HEK293 (cell line): ENCODE data around the gene NDRG4.

Source experiments
- CTCF ChIA-PET: fragments of 350-600 bp; formaldehyde crosslinking; extraction: SDS; loops from one replicate; lab custom pipeline; 2021; ENCODE audit warnings: antibody characterized with exemption; lab: Yijun Ruan, JAX
- POLR2A ChIA-PET: fragments of 300-600 bp; formaldehyde crosslinking; extraction: SDS; loops from one replicate; lab custom pipeline; 2020; ENCODE audit warnings: antibody characterized with exemption, inconsistent platforms; lab: Yijun Ruan, JAX
- H3K27ac ChIP-seq: fragments of 200-500 bp; sonication (Bioruptor generic); 2 replicates; pipeline ENCODE4 v1.5.1; 2014; ENCODE audit warnings: low read depth, low read length, control low read depth, inconsistent platforms; ENCODE audit errors: extremely low read depth
- H3K36me3 ChIP-seq, 2 experiments: fragments of 200-500 bp in 1 of 2; sonication (Bioruptor generic) in 1 of 2; 1 replicate in 1 of 2; 2 replicates in 1 of 2; pipeline ENCODE4 v1.5.1; 2014 to 2017; ENCODE audit warnings: inconsistent platforms in 2 of 2, low read length in 2 of 2; ENCODE audit not compliant: control insufficient read depth in 2 of 2, insufficient read depth in 1 of 2
- H3K4me1 ChIP-seq: fragments of 200-500 bp; sonication (Bioruptor generic); 2 replicates; pipeline ENCODE4 v1.5.1; 2014; ENCODE audit warnings: mild to moderate bottlenecking, low read length, inconsistent platforms; ENCODE audit not compliant: control insufficient read depth, insufficient read depth
- H3K4me3 ChIP-seq: 2 replicates; pipeline ENCODE4 v1.5.1; 2011; ENCODE audit warnings: low read depth, mild to moderate bottlenecking, control low read depth, low read length, moderate library complexity
- H3K9me3 ChIP-seq: fragments of 200-500 bp; sonication (Bioruptor generic); 2 replicates; pipeline ENCODE4 v1.5.1; 2014; ENCODE audit warnings: low read depth, low read length, inconsistent platforms; ENCODE audit not compliant: control insufficient read depth, insufficient read depth
- CTCF ChIP-seq: fragments of 450-650 bp; formaldehyde crosslinking; IDR thresholded peaks from 2 replicates; pipeline ENCODE4 v1.5.1; 2016; ENCODE audit warnings: missing biosample characterization, missing genetic modification characterization
- KLF8 ChIP-seq: fragments of 450-650 bp; formaldehyde crosslinking; IDR thresholded peaks from 2 replicates; pipeline ENCODE4 v1.5.1; 2016; ENCODE audit warnings: missing biosample characterization, missing genetic modification characterization
- RBAK ChIP-seq: fragments of 450-650 bp; formaldehyde crosslinking; IDR thresholded peaks from 2 replicates; pipeline ENCODE4 v1.5.1; 2016; ENCODE audit warnings: missing biosample characterization, missing genetic modification characterization
- REST ChIP-seq: fragments of 450-650 bp; formaldehyde crosslinking; IDR thresholded peaks from 2 replicates; pipeline ENCODE4 v1.5.1; 2016; ENCODE audit warnings: missing biosample characterization, missing genetic modification characterization
- SCRT2 ChIP-seq: fragments of 450-650 bp; formaldehyde crosslinking; IDR thresholded peaks from 2 replicates; pipeline ENCODE4 v1.5.1; 2016; ENCODE audit warnings: missing biosample characterization, missing genetic modification characterization
- SETDB1 ChIP-seq: IDR thresholded peaks from one replicate; pipeline ENCODE4 v1.6.1; 2017; ENCODE audit warnings: mild to moderate bottlenecking, low read length, moderate library complexity, mixed read lengths; ENCODE audit not compliant: insufficient read length
- SP7 ChIP-seq: fragments of 450-650 bp; formaldehyde crosslinking; IDR thresholded peaks from 2 replicates; pipeline ENCODE4 v1.5.1; 2016; ENCODE audit warnings: missing biosample characterization, missing genetic modification characterization
- ZBTB8A ChIP-seq: fragments of 450-650 bp; formaldehyde crosslinking; IDR thresholded peaks from 2 replicates; pipeline ENCODE4 v1.5.1; 2016; ENCODE audit warnings: missing biosample characterization, missing genetic modification characterization
- ZNF221 ChIP-seq: fragments of 450-650 bp; formaldehyde crosslinking; IDR thresholded peaks from 2 replicates; pipeline ENCODE4 v1.5.1; 2017; ENCODE audit warnings: missing biosample characterization, missing genetic modification characterization, borderline replicate concordance
- ZNF311 ChIP-seq: fragments of 450-650 bp; formaldehyde crosslinking; IDR thresholded peaks from 2 replicates; pipeline ENCODE4 v1.5.1; 2017; ENCODE audit warnings: missing biosample characterization, missing genetic modification characterization, borderline replicate concordance
- ZNF335 ChIP-seq: fragments of 450-650 bp; formaldehyde crosslinking; conservative IDR thresholded peaks from 2 replicates; pipeline ENCODE4 v1.5.1; 2016; ENCODE audit warnings: missing biosample characterization, missing genetic modification characterization
- ZNF354C ChIP-seq: fragments of 450-650 bp; formaldehyde crosslinking; IDR thresholded peaks from 2 replicates; pipeline ENCODE4 v1.5.1; 2016; ENCODE audit warnings: missing biosample characterization, missing genetic modification characterization, low read depth, borderline replicate concordance
- ZNF416 ChIP-seq: fragments of 450-650 bp; formaldehyde crosslinking; IDR thresholded peaks from 2 replicates; pipeline ENCODE4 v1.5.1; 2016; ENCODE audit warnings: missing biosample characterization, missing genetic modification characterization
- ZNF558 ChIP-seq: fragments of 450-650 bp; formaldehyde crosslinking; IDR thresholded peaks from 2 replicates; pipeline ENCODE4 v1.5.1; 2016; ENCODE audit warnings: missing biosample characterization, missing genetic modification characterization
- ZNF626 ChIP-seq: fragments of 450-650 bp; sonication (Bioruptor Pico); formaldehyde crosslinking; IDR thresholded peaks from 2 replicates; pipeline ENCODE4 v1.5.1; 2018; ENCODE audit warnings: missing biosample characterization, missing genetic modification characterization, inconsistent platforms
- ZNF76 ChIP-seq: fragments of 450-650 bp; formaldehyde crosslinking; IDR thresholded peaks from 2 replicates; pipeline ENCODE4; 2016; ENCODE audit warnings: low read depth, missing biosample characterization, missing genetic modification characterization, borderline replicate concordance
- ZSCAN30 ChIP-seq: fragments of 450-650 bp; IDR thresholded peaks from 2 replicates; pipeline ENCODE4 v1.5.1; 2018; ENCODE audit warnings: missing biosample characterization, mild to moderate bottlenecking, missing genetic modification characterization, moderate library complexity
- TF ChIP-seq, protein P1 (sequence below): fragments of 450-650 bp; formaldehyde crosslinking; IDR thresholded peaks from 2 replicates; pipeline ENCODE4 v1.5.1; 2016; ENCODE audit warnings: missing biosample characterization, missing genetic modification characterization

The NDRG4 gene

DNA sequence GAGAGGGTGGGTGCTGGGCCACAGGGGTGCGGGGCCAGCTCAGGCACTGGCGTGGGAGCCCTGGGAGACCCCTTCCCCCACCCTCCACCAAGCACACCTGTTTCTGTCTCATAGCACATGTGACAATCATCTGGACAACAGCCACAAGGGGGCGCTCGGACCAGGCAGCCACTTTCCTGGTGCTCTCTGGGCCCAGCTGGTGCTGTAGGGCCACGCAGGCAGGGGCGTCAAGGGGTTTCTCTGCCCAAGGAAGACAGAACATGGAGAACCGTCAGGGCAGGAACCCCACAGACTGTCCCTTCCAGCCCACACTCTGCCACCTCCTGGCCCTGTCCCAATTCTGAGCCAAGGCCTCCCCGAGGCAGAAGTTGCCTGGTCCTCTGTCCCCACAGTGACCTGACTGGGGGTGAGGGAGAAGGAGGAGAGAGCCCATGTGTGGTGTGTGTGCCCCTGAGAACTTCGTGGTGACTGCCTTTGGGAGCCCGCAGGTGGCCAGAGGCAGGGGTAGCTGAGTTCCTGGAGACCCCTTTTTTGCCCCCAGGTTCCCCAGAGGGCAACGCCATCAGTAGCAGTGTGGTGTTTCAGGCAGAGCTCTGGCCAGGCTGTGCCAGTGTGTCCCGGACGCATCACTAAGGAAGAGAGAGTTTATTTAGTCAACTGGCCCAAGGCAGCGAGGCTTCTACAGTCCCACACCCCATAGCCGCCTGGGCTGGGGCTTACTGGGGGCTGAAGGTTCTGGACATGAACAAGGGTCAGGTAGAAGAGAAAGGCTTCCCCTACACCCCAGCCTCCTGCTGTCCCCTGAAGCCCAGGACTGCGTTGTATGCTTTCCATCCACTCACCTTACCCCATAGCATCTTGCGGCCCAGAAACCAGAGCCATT, 12.2 kb downstream of the NDRG4 start (continued):
- peak; percentile 19; the same call in 1 of the 2 replicates for TF ChIP-seq ZNF335 (tag by site-specific recombination)
- TF ChIP-seq CTCF (tag by site-specific recombination) = peak; percentile 82
- TF ChIP-seq SP7 (tag by site-specific recombination) = 0 out of 2 replicates have a peak, but pooled peaks have one; percentile 16
- TF ChIP-seq SCRT2 = peak; percentile 87

GRCh38 chr16:58513874-58514273, 13.9 kb downstream of the NDRG4 start:
- CTCF ChIA-PET = interaction anchor here (0.6 to 2.6 kb wide), 11 partner anchors 9 to 242 kb away, joined by 3 to 10 read pairs (median 3); no protein-coding TSS in a partner anchor
- no peak overlapping the region for H3K27ac ChIP-seq
- POLR2A ChIA-PET = interaction anchor here (0.7 kb wide), 1 partner anchor 237 kb away, joined by 3 read pairs; no protein-coding TSS in a partner anchor

GRCh38 chr16:58515125-58515870, 15.4 kb downstream of the NDRG4 start, which contains the start of gene SETD6:
Gene SETD6, plus strand, starts transcription at chr16:58515517. Its CDS starts 21 bp downstream, at chr16:58515538.
- H3K4me1 ChIP-seq = peaks cover 4% of the 10 kb centered on the region; the same call in 1 of the 2 replicates
- ChIA-PET CTCF (interaction anchor here (0.6 to 2.6 kb wide), 7 partner anchors 42 to 241 kb away, joined by 3 to 10 read pairs (median 4); no protein-coding TSS in a partner anchor), POLR2A (interaction anchor here (0.6 kb wide), 2 partner anchors 57 to 137 kb away, joined by 3 to 4 read pairs; no protein-coding TSS in a partner anchor)
- H3K27ac ChIP-seq = peak within 1 kb of the TSS; percentile 83
- H3K36me3 ChIP-seq = peaks cover 11 to 42% of the 10 kb centered on the region in 2 experiments
- H3K4me3 ChIP-seq = peak within 1 kb of the TSS; percentile 78
- no peaks in the 10 kb centered on the region for H3K9me3 ChIP-seq
- no peak for TF ChIP-seq ZNF354C (tag by site-specific recombination)
- no peak; the same call in 1 of the 2 replicates for TF ChIP-seq KLF8
- TF ChIP-seq SETDB1 = no peak
- TF ChIP-seq ZNF558 (tag by site-specific recombination) = no peak
- TF ChIP-seq ZNF76 (tag by site-specific recombination) = peak; percentile 83
- no peak for TF ChIP-seq ZNF416 (tag by site-specific recombination)
- no peak for TF ChIP-seq ZNF311 (tag by site-specific recombination)
- 0 out of 2 replicates have a peak, but pooled peaks have one; percentile 33 for TF ChIP-seq ZBTB8A (tag by site-specific recombination)
- TF ChIP-seq RBAK (tag by site-specific recombination) = no peak
- TF ChIP-seq ZNF626 (tag by site-specific recombination) = no peak

More at GRCh38 chr16:58513874-58514273, 13.9 kb downstream of the NDRG4 start:
- Histone ChIP-seq H3K4me1 (peaks cover 4% of the 10 kb centered on the region; the same call in 1 of the 2 replicates), H3K4me3 (no peak overlapping the region), H3K36me3 (peaks cover 4 to 37% of the 10 kb centered on the region in 2 experiments)
- TF ChIP-seq ZSCAN30 (tag by site-specific recombination) (no peak), REST (tag by site-specific recombination) (no peak), ZNF221 (no peak), ZNF76 (tag by site-specific recombination) (no peak)
- TF ChIP-seq, protein P1, sequence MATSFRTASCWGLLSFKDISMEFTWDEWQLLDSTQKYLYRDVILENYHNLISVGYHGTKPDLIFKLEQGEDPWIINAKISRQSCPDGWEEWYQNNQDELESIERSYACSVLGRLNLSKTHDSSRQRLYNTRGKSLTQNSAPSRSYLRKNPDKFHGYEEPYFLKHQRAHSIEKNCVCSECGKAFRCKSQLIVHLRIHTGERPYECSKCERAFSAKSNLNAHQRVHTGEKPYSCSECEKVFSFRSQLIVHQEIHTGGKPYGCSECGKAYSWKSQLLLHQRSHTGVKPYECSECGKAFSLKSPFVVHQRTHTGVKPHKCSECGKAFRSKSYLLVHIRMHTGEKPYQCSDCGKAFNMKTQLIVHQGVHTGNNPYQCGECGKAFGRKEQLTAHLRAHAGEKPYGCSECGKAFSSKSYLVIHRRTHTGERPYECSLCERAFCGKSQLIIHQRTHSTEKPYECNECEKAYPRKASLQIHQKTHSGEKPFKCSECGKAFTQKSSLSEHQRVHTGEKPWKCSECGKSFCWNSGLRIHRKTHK (tag by site-specific recombination) = no peak
- TF ChIP-seq, all 188 proteins: peak for 0
- H3K9me3 ChIP-seq = no peaks in the 10 kb centered on the region
